ENCODE measurements around the gene TAP2. TPM values are rescaled to one million over a fixed set of nuclear protein-coding genes. Genes with fewer than 3 reads are reported as not detected.

The TAP2 gene
- total and polyA plus RNA-seq, 2 of the 13 experiments (the other 11 are each of a cell fraction or from before 2014, with no cell fraction given): 10.3 to 17.6 TPM

- TF ChIP-seq SOX13 (IDR thresholded peaks at IDR 0.05): no peak
- peak in 1 of 2 experiments; percentile 45; a peak in 2 of 4 replicates for TF ChIP-seq SOX13 (CRISPR knock-in tag; conservative IDR thresholded peaks at IDR 0.05 in 1 of 2, IDR thresholded peaks at IDR 0.05 in 1 of 2)
- TF ChIP-seq, protein P1, sequence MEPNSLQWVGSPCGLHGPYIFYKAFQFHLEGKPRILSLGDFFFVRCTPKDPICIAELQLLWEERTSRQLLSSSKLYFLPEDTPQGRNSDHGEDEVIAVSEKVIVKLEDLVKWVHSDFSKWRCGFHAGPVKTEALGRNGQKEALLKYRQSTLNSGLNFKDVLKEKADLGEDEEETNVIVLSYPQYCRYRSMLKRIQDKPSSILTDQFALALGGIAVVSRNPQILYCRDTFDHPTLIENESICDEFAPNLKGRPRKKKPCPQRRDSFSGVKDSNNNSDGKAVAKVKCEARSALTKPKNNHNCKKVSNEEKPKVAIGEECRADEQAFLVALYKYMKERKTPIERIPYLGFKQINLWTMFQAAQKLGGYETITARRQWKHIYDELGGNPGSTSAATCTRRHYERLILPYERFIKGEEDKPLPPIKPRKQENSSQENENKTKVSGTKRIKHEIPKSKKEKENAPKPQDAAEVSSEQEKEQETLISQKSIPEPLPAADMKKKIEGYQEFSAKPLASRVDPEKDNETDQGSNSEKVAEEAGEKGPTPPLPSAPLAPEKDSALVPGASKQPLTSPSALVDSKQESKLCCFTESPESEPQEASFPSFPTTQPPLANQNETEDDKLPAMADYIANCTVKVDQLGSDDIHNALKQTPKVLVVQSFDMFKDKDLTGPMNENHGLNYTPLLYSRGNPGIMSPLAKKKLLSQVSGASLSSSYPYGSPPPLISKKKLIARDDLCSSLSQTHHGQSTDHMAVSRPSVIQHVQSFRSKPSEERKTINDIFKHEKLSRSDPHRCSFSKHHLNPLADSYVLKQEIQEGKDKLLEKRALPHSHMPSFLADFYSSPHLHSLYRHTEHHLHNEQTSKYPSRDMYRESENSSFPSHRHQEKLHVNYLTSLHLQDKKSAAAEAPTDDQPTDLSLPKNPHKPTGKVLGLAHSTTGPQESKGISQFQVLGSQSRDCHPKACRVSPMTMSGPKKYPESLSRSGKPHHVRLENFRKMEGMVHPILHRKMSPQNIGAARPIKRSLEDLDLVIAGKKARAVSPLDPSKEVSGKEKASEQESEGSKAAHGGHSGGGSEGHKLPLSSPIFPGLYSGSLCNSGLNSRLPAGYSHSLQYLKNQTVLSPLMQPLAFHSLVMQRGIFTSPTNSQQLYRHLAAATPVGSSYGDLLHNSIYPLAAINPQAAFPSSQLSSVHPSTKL (CRISPR knock-in tag; IDR thresholded peaks at IDR 0.05): peak; percentile 17; the same call in 1 of the 2 replicates
- TF ChIP-seq SP1 (IDR thresholded peaks at IDR 0.05): no peak
- no peak for TF ChIP-seq SP1 (CRISPR knock-in tag; IDR thresholded peaks at IDR 0.05)
- TF ChIP-seq, protein P2, sequence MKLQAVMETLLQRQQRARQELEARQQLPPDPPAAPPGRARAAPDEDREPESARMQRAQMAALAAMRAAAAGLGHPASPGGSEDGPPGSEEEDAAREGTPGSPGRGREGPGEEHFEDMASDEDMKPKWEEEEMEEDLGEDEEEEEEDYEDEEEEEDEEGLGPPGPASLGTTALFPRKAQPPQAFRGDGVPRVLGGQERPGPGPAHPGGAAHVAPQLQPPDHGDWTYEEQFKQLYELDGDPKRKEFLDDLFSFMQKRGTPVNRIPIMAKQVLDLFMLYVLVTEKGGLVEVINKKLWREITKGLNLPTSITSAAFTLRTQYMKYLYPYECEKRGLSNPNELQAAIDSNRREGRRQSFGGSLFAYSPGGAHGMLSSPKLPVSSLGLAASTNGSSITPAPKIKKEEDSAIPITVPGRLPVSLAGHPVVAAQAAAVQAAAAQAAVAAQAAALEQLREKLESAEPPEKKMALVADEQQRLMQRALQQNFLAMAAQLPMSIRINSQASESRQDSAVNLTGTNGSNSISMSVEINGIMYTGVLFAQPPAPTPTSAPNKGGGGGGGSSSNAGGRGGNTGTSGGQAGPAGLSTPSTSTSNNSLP (IDR thresholded peaks at IDR 0.05; ENCODE audit: low read depth, low read length): no peak; the same call in 1 of the 2 replicates
- no peak for TF ChIP-seq GATAD1 (CRISPR knock-in tag; IDR thresholded peaks at IDR 0.05)
- no peak for TF ChIP-seq ZFP41 (CRISPR knock-in tag; IDR thresholded peaks at IDR 0.05; ENCODE audit: borderline replicate concordance)
- TF ChIP-seq PAF1 (CRISPR knock-in tag; IDR thresholded peaks at IDR 0.05): no peak
- peak; percentile 77 for TF ChIP-seq TEAD3 (CRISPR knock-in tag; optimal IDR thresholded peaks at IDR 0.05; ENCODE audit: borderline replicate concordance)
- no peak for TF ChIP-seq THRA (CRISPR knock-in tag; IDR thresholded peaks at IDR 0.05; ENCODE audit: borderline replicate concordance)
- no peak for TF ChIP-seq CC2D1A (CRISPR knock-in tag; IDR thresholded peaks at IDR 0.05)
- TF ChIP-seq ZNF460 (CRISPR knock-in tag; IDR thresholded peaks at IDR 0.05; ENCODE audit: borderline replicate concordance): no peak
- no peak for TF ChIP-seq TBX2 (CRISPR knock-in tag; IDR thresholded peaks at IDR 0.05; ENCODE audit: borderline replicate concordance)
- no peak for TF ChIP-seq ATF1 (CRISPR knock-in tag; IDR thresholded peaks at IDR 0.05)
- no peak for TF ChIP-seq HNRNPK (IDR thresholded peaks at IDR 0.05; ENCODE audit: low read depth, low read length, poor library complexity, severe bottlenecking)
- no peak for TF ChIP-seq ZMAT3 (CRISPR knock-in tag; conservative IDR thresholded peaks at IDR 0.05)
- no peak for TF ChIP-seq ZNF549 (CRISPR knock-in tag; IDR thresholded peaks at IDR 0.05)
- no peak for TF ChIP-seq ZNF788 (CRISPR knock-in tag; IDR thresholded peaks at IDR 0.05; ENCODE audit: borderline replicate concordance)
- TF ChIP-seq ZNF17 (CRISPR knock-in tag; IDR thresholded peaks at IDR 0.05): no peak
Measured at GRCh38 chr6:32790306-32790705, 48.2 kb downstream of the TAP2 start (continued).
